NCI-H146 treated with DMSO at 0.1 percent for 48 hours (cell line): ENCODE data around the gene PRCD.

Experiments
- DNase-seq: peaks from one replicate; lab custom pipeline; 2025; ENCODE audit not compliant: unreplicated experiment; lab: John Stamatoyannopoulos, UW

PRCD gene, protein sequence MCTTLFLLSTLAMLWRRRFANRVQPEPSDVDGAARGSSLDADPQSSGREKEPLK

DNA sequence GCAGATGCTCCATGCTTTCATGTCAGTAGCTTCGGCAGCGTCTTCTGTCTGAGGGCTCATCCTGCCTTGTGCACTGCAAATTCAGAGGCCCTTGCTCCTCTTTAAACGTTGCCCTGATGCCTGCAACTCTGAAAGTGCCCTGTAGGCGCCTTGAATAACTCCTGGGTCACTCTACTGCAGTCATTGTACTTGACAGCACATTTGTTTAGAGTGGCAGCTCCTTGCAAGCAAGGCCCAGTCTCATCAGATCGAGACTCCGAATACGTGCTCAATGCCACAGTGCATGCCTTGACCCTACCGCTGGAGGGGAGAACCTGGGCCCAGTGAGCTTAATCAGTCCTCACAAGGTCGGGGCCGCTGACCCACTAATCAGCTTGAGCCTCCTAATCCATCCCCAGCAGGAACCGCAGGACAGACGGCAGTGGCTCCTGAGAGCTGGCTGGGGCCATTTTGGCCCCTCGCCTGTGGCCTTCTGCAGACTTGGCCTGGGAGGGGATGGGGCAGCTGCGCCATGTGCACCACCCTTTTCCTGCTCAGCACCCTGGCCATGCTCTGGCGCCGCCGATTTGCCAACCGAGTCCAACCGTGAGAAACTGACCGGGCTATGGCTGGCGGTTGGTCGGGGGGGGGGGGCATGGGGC, at the start of gene PRCD:
TSS of gene PRCD (plus strand) at position 414 of the 641 bp plus-strand sequence. CDS start at position 512, 98 bp downstream.
- DNase-seq, result no peak

DNA sequence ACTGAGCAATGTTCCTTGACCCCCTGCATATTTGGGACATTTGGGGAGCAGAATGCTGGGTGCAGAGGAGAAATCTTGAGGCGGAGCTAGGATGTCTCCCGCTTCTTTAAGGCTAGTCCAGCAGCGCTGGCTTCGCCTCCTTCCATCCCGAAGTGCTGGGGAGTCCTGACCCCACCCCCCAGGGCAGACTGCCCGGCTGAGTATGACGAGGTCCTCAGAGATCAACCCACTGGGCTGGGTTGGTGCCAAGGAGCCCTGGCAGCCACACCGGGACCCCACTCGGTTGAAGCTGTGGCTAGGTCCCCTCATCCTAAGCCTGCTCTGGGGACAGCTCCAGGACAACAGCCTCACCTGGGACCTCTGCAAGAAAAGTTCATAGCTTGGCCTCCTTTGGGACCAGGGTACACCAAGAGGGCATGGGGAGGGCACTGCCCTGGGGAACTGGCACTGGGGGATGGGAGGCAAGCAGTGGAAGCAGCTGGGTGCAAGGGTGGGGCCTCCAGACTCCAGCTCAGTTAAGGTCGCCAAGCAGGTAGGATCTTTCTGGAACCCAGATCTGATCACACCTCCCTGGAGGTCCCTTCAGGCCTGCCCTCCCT, 49.6 kb upstream of the PRCD start:
- no peak for DNase-seq

DNA sequence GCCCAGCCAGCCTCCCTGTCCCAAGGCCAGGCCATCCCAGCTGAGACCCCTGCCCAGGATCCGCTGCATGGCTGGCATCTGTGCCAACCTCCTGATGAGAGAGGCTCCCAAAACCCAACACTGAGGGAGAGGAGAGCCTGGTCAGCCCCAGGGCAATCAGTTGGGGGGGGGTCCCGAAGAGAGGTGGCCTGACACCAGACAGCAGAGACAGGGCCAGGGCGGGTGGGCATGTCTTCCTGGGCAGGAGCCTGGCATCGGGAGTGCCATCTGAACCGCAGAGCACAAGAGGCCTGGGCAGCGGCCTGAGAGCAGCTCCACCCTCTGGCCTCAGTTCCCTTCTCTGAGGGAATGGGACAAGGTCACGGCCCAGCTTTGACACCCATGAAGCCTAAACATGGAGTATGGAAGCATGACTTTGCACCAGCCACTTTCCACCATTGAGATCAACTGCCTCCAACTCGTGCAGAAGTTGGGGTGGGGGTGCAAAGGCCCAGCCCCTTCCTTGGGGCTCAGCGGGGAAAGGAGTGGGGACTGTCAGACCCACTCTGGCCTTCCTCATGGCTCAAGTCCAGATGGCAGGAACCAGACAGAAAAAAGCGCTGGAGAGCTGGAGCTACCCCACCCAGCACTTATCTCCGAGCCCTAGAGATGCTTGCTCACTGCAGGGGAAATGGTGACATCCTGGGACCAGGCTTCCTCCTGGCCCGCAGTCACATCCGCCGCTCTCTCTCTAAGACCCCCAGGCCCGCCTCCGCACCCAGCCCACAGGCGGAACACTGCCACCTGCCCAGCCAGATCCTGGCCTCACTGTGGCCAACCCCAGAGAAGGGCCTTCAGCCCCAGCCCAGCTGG, 48.3 kb upstream of the PRCD start:
- no peak for DNase-seq

DNA sequence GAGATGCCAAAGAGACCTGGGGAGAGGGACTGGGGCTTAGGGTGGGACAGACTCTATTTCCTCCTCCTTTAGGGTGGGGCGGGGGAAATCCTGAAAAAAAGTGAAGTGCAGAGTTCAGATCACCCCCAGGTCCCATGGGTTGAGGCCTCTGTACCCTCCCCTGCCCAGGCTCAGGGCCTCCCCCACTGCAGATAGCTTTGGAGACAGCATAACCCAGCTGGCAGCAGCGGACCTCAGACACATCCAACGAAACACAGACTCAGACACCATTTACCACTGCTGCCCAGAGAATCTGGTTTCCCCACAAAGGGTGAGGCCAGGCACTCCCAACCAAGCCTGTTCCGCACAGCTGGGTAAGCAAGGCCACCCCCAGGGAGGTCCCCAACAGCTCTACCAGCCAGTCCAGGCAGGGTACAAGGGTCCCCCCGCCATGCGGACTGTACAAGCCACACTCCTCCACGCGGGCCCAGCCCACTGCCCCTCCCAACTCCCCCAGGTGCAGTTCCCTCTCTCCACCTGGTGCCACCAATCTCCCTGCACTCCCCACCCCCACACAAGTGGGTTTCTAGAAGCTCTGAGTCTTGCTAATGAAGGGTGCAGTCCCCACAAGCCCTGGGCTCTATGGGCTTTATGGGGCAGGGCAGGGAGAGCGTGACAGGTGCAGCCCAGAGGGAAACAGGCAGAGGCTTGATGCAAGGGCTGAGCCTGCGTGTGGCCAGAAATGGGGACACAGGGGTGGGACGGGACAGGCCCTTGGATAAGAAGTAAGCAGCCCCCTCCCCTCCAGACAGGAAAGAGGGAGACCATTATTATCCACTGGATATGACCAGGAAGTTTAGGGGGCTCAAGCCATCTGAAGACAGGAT, 47.5 kb upstream of the PRCD start:
- peak; percentile 32 for DNase-seq

DNA sequence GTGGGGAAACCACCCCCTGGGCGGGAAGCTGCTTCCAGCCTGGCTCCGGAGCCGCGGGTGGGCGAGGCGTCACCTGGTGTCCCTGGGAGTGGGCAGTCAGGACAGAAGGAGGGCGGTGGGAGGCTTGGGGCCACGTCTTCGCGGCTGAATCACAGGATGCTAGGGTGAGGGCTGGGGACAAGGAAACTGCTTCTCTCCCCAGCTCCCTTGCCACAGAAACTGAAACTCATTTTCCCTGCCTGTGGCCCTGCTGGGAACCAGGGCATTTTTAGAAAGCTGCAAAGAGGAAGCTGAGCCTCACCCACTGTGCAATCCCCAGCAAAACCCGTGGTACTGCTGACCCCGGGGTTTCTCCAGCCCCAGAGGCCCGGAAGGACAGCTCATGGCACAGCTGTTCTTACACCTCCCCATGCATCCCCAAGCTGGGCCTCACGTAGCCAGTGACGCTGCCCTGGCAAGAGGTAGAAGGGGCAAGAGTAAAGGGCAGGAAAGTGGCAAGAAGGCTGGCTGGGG, 46.8 kb upstream of the PRCD start:
- DNase-seq, result no peak

DNA sequence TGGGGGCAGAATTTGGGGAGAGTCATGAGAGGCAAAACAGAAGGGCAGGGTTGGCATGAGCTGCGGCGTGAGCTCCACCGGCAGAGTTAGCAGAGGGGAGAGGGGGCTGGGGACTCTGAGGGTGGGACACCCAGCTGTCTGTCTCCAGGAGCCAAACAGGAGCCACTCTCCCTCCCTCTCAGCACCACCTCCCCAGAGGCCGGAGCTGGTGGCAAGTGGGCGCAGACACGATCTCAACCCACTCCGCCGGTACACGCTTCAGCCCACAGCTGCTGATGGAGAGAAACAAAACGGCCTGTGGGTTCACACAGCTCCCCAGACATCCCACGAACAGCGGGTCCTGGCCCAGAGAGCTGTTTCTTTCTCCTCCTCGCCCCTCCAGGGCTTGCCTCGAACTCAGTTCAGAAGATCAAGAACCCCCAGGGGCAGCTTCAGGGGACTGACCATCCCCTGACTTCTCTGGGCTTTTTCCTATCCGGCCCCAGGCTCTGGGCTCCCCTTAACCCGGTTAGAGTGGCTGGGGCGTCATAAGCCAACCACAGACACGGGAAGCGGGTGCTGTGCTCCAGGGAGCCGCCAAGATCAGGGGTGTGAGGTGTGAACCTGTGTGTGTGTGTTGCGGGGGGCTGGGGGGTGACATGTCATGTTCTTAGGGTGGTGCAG, 46.2 kb upstream of the PRCD start:
- no peak for DNase-seq

DNA sequence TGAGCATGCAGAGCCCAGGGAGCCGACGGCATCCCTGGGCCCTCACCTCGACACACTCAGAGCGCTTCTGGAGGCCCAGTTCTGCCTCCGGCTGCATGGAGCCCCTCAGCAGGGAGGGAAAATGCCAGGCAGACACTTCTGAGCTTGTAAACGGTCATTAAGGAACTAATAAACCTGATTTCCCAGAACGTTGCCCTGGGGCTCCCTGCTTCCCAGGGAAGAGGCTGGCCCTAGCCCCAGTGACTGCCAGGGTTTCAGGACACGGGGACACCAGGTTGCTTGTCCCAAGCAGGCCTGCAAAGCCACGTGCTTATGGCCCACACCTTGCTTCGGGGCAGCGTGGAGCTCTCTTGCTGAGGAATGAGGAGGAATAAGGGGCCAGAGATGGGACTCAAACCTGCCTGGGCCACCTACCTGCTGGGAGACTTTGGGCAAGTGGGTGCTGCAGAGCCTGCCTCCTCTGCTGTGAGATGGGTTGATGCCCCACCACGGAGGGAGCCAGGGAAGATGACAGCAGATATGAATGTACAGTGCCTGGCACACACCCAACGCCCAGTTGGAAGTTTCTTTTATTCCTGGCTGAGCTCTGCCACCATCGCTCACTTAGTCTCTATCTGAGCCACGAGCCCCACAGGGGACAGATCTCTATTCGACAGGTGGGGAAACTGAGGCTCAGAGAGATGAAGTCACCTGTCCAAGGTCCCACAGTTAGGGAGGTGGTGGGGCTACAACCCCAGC, 44.0 kb upstream of the PRCD start:
- no peak for DNase-seq

DNA sequence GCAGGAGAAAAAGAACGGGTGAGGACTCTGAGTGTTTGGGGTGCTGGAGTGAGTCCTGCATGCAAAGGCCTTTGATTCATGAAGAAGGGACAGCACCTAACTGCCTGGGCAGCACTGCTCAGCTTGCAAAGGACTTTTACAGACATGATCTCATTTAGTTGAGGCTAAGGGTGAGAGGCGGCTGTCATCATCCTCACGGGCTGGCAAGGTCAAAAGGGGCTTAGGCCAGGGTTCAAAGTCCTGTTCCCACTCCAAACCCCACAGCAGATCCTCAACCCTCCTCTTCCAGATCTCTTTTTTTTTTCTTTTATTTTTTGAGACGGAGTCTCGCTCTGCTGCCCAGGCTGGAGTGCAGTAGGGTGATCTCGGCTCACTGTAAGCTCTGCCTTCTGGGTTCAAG, 43.4 kb upstream of the PRCD start:
- DNase-seq, result no peak

DNA sequence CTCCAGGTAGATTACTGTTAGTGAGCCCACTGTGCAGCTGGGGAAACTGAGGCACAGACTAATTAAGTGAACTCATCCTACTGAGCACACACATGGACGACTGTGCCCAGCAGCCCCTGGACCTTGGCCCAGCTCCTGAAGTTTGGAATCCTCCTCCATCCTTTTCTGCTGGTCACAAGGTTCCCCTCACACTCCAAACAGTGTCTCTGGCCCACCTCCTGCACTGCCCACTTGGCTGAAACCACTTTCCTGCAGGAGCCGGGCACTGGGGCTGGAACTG, 42.2 kb upstream of the PRCD start:
- no peak for DNase-seq

DNA sequence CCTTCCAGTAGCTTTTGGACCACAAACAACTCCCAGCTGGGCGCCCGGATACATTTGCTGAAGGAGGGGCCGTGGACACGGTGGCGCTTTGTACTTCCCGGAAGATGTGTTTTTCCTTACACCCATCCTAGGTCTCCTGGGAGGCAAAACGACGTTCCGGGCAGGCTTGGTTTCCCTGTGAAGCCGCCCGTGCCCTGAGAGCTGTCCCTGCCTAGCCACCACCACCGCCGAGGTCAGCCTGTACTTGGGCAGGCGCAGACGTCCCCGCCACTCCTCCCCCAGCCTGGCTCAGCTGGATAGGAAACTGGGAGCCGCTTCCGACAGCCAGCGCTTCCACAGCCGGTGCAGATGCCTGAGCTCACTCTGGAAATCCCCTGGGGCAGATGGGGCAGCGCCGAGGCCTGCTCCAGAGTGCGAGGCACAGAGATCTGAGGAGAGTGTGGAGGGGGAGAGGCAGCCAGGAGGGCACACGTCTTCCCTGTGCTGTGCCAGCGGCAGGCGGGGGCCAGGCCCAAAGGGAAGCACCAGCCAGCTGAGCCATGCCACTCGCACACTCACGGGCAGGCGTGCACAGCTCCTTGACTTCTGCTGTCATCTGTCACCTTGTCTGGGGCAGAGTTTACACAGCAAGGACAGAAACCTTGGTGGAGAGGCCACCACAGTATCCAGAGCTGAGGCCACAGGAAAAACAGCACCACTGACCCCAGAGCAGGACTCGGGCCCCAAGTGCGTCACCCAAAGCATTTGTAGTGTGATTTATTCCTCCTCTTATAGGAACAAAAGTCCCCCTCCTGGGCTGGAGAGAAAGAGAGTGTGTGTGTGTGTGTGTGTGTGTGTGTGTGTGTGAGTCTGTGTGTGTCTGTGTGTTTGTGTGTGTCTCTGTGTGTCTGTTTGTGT, 41.6 kb upstream of the PRCD start:
- no peak for DNase-seq

DNA sequence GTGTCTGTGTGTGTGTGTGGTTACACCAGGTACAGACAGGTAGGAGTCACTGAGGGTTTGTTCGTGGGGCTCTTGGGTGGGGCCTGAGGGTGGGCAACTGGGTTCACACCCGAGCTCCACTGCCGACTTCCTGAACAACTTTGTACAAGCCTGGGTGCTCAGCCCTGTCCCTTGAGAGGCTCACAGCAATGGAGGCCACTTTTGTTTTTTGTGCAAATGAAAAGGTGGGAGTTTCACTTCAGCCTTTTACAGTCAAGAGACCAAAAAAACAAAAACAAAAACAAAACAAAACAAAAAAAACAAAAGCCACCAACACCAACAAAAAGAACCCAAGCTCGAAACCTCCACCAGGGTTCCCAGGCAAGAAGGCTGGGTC, 41.0 kb upstream of the PRCD start:
- DNase-seq, result no peak

DNA sequence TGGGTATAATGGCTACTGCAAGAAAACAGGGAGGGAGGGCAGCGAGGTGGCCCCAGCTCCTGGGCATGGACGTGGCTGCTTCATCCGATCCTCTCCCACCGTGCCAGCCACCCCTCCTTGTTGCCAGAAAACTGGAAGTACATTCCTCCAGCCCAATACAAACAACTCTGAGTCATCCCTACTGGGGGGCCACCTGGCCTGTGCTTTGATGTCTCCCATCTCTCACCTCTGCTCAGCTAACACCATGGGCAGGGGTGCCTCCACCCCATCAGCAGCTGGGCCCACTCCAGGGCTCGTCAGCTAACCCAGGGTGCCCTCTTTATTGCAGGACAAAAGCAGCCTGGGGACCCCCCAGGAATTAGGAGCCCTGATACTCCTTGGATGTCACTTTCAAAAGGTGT, 40.6 kb upstream of the PRCD start:
- no peak for DNase-seq

DNA sequence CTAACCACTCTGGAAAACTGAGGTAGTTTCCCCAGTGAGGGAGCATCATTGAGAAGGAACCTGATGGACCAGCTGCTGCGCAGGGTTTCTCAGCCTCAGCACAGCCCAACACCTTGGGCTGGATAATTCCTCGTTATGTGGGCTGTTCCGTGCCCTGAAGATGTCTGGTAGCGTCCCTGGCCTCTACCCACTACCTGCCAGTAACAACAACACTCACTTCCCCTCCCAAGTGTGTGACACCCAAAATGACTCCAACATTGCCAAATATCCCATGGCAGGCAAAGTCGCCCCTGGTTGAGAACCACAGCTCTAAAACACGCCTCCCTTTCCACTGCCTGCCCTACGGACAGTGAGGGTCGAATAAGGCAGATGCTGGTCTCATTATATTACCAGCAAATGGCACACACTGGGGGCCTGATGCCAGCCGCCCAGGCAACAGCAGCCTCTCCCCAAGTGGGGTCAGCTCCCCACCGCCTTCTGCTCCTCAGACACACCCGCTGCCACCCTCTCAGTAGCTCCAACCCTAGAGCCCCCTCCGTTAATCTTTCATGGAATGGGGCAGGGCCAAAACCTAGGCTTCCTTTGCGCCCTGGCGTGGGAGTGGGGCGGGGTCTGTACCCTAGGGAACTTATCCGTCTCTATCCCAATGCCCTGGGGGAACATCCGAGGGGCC, 39.6 kb upstream of the PRCD start:
- no peak for DNase-seq

DNA sequence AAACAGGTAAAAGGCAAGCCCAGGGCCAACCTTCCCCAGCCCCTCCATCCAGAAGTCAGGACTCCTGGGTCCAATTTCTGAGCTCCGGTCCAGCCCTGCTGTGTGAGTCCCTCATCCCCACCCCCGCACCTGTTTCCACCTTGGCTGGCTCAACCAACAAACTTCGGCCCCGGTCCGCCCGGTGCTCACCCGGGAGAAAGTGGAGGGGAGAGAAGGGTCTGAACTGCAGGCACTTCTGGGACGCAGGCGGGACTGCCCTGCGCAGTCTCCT, 39.2 kb upstream of the PRCD start:
- no peak for DNase-seq

DNA sequence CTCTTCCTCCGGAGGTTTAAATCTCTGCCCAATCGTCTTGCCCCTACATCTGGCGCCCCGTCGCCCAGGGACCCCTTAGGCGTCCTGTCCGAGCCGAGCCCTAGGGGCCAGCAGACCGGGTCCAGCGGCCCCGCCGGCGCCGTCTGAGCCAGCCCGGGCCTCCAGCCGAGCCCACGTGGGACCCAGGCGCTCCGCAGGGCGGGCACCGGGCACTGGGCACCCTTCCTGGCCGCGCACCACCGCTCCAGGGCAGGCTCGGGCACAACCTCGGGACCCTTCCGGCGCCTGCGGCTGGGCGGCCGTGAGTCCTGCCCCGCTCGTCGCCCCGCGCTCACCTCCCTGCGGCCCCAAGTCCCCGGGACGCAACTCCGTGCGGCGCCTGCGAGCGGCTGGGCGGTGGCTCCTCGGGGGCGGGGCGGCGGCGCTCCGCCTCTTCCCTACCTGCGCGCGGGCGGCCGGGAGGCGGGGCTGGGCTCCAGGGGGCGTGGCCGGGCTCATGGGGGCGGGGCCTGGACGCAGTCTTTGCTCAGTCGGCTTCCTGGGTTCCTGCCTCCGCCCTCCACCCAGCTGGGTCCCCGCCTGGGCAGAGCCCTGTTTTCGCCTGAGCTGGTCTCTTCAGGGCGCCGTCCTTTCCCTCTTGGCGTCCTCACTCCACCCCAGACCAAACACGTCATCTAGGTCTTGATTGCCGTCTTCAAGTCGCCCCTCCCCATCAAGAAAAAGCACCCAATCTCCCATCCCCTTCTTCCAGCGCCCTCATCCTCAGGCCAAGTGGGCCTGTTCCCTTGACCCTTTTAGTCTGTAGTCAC, 38.6 kb upstream of the PRCD start, which contains the start of gene RHBDF2:
TSS of gene RHBDF2 (minus strand) at position 406 of the 809 bp plus-strand sequence. CDS start 19,899 bp downstream, outside the sequence.
- peak; percentile 60 for DNase-seq

DNA sequence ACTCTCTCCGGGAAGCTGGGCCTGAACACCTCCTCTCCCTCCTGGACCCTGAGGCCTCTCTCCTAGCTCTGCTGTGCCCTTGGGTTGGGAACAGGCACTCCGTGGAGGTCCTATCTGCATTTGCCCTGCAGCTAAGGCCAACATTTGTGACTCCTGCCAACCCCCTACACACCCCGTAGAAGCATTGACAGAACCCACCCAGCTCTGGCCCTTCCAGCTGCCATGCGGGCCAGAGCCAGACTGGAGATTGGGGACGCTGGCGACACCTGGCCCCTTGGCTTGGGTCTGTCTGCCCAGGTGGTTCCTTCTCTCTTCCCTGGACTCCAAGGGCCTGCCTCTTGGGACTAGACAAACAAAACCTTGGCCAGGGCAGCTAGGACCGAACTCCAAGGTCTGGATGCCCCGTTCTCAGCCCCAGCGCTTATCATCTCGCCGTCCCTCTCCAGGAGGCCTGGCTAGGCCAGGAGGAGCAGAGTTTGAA, 38.0 kb upstream of the PRCD start:
- DNase-seq, result no peak

DNA sequence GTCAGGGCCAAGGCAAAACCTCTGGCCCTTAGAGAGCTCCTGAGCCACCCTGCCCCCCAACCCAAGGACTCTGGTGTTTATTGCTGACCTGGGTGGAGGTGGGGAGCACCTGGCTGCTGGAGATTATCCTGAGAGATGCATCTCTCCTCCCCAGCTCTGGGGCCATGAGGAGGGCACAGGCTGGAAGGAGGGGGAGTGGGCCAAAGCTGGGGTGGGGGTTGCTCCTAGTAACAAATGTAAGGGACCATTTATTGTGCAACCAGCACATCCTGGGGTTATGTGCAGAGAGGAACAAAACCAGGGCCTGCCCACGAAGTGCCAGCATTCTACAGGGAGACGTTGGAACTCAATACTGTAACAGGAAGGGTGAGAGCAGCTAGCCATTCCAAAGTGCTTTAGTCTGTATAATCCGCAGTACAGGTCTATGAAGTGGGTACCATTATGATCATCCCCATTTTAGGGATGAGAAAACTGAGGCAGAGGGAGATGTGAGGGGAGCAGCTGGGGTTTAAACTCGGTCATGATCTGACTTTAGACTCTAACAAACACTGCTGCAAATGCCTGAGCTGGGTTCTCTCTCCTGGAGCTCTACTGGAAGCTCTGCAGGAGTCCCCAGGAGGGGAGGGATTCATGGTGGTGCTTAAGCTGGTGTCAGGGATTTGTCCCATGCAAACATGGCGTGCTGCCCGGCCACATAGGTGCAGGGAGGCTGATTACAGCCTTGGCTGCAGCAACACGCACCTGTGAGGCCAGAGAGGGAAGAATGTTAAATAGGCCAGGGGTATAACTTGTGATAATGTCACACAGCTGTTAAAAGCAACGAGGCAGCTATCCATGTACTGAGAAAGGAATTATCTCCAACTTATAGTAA, 37.3 kb upstream of the PRCD start:
- DNase-seq, result no peak
